ENCODE measurements around the gene SCARF1. TPM values are rescaled to one million over a fixed set of nuclear protein-coding genes. Genes with fewer than 3 reads are reported as not detected.

SCARF1 gene
- total RNA-seq, 3 donors from 2014 or later (not counting 1 experiment from before 2014, with no cell fraction given) = 0.59 to 3.1 (median 1.0) TPM

DNA sequence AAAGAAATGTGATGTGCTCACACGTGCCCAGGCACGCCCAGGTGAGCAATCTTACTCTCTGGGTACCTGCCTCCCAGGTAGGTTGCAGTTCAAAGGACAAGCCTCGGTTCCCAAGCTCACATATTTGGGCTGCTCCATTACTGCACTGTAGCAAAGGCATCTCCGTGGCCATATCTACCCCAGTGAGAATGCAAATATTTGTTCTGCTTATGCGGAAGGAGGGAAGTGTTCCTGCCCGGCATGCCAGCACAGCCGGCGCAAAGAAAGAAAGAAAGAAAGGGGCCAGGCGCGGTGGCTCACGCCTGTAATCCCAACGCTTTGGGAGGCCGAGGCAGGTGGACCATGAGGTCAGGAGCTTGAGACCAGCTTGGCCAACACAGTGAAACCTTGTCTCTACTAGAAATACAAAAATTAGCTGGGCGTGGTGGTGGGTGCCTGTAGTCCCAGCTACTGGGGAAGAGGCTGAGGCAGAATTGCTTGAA lies 47.6 kb downstream of the SCARF1 start:
- no peak for DNase-seq
- no peak overlapping the region for H3K27ac Mint-ChIP-seq
- intact Hi-C loops (cut with micrococcal nuclease) = no loop called here

GRCh38 chr17:1593630-1593931 lies 52.0 kb downstream of the SCARF1 start:
- H3K9me3 Mint-ChIP-seq = no peaks in the 10 kb centered on the region
- no peaks in the 10 kb centered on the region for H3K36me3 Mint-ChIP-seq
- Histone ChIP-seq H3K27ac (ENCODE audit: low read length) (peak overlapping the region; percentile 5), H3K4me3 (ENCODE audit: low read length) (no peak overlapping the region), H3K36me3 (ENCODE audit: control insufficient read depth, insufficient read depth, low read length) (no peaks in the 10 kb centered on the region), H3K27me3 (ENCODE audit: control insufficient read depth, insufficient read depth, low read length) (no peaks in the 10 kb centered on the region), H3K4me1 (ENCODE audit: control insufficient read depth, insufficient read depth, low read length) (peaks cover 27% of the 10 kb centered on the region), H3K9me3 (ENCODE audit: control insufficient read depth, insufficient read depth, low read length) (no peaks in the 10 kb centered on the region)
- H3K4me1 Mint-ChIP-seq = peaks cover 0 to 7% of the 10 kb centered on the region in 2 donors
- H3K4me3 Mint-ChIP-seq = no peak overlapping the region
- H3K27me3 Mint-ChIP-seq (ENCODE audit: low read depth in 2 of 2) = no peaks in the 10 kb centered on the region
- no peak for DNase-seq
- intact Hi-C loops (cut with micrococcal nuclease) = no loop called here
- no peak for TF ChIP-seq CTCF (IDR thresholded peaks at IDR 0.05)
- H3K27ac Mint-ChIP-seq = no peak overlapping the region
- no peak for ATAC-seq
- WGBS (ENCODE audit: insufficient coverage) = 84% methylated on average over 5 of the region's 5 CpGs

More for the DNA sequence above, 47.6 kb downstream of the SCARF1 start:
- H3K36me3 Mint-ChIP-seq = no peaks in the 10 kb centered on the region
- peaks cover 11% of the 10 kb centered on the region for H3K4me1 ChIP-seq (ENCODE audit: control insufficient read depth, insufficient read depth, low read length)
- H3K27ac ChIP-seq (ENCODE audit: low read length) = no peak overlapping the region
- TF ChIP-seq CTCF (IDR thresholded peaks at IDR 0.05) = no peak
- H3K9me3 Mint-ChIP-seq = no peaks in the 10 kb centered on the region
- peaks cover 0 to 7% of the 10 kb centered on the region in 2 donors for H3K4me1 Mint-ChIP-seq
- H3K27me3 ChIP-seq (ENCODE audit: control insufficient read depth, insufficient read depth, low read length) = no peaks in the 10 kb centered on the region
- H3K4me3 ChIP-seq (ENCODE audit: low read length) = no peak overlapping the region
- no peaks in the 10 kb centered on the region for H3K9me3 ChIP-seq (ENCODE audit: control insufficient read depth, insufficient read depth, low read length)
- no peak overlapping the region for H3K4me3 Mint-ChIP-seq
- no peaks in the 10 kb centered on the region for H3K36me3 ChIP-seq (ENCODE audit: control insufficient read depth, insufficient read depth, low read length)
- no peaks in the 10 kb centered on the region for H3K27me3 Mint-ChIP-seq (ENCODE audit: low read depth in 2 of 2)
- ATAC-seq = no peak
- WGBS (ENCODE audit: insufficient coverage) = 96% methylated on average over 14 of the region's 14 CpGs

- Mint-ChIP-seq H3K36me3 (no peaks in the 10 kb centered on the region), H3K27me3 (ENCODE audit: low read depth in 2 of 2) (no peaks in the 10 kb centered on the region), H3K9me3 (no peaks in the 10 kb centered on the region), H3K4me1 (peaks cover 0 to 7% of the 10 kb centered on the region in 2 donors), H3K27ac (no peak overlapping the region), H3K4me3 (no peak overlapping the region)
- H3K9me3 ChIP-seq (ENCODE audit: control insufficient read depth, insufficient read depth, low read length) = no peaks in the 10 kb centered on the region
- ATAC-seq (peak in 2 of 3 donors; percentile 32 to 53), DNase-seq (no peak)
- no peak overlapping the region for H3K4me3 ChIP-seq (ENCODE audit: low read length)
- H3K36me3 ChIP-seq (ENCODE audit: control insufficient read depth, insufficient read depth, low read length) = no peaks in the 10 kb centered on the region
- H3K27ac ChIP-seq (ENCODE audit: low read length) = peak overlapping the region; percentile 5
- peaks cover 27% of the 10 kb centered on the region for H3K4me1 ChIP-seq (ENCODE audit: control insufficient read depth, insufficient read depth, low read length)
- WGBS (ENCODE audit: insufficient coverage) = 23% methylated on average over 25 of the region's 25 CpGs
- intact Hi-C loops (cut with micrococcal nuclease) = no loop called here
- H3K27me3 ChIP-seq (ENCODE audit: control insufficient read depth, insufficient read depth, low read length) = no peaks in the 10 kb centered on the region
- TF ChIP-seq CTCF (IDR thresholded peaks at IDR 0.05) = no peak
These were observed 52.5 kb downstream of the SCARF1 start for GRCh38 chr17:1592751-1593629.

All from natural killer cell (primary cell).